CD14-positive monocyte (primary cell): Measurements from ENCODE around the gene CORO1A. TPM values are rescaled to one million over a fixed set of nuclear protein-coding genes. Genes with fewer than 3 reads are reported as not detected.

Source experiments
- polyA plus RNA-seq, 3 donors: library from polyadenylated mRNA; depleted of rRNA in 1 of 3; unstranded in 2 of 3; stranded (reverse) in 1 of 3; fragments of 300-500 nt in 2 of 3; fragments of >200 nt in 1 of 3; fragmentation: Illumina TruSeq in 2 of 3; gene quantifications; 1 replicate in 2 of 3; 2 replicates in 1 of 3; pipeline ENCODE4 v1.2.3, GENCODE V29; 2012 to 2021
- small RNA-seq: library from RNA; depleted of rRNA; stranded (forward); fragments of <200 nt; gene quantifications from one replicate; pipeline ENCODE3, GENCODE V24; 2012; ENCODE audit warnings: low read depth; ENCODE audit not compliant: insufficient read length

CORO1A gene
- polyA plus RNA-seq, 3 donors = 1,314 to 1,363 (median 1,346) TPM

Small RNA genes within 50 kb of the gene (small RNA-seq; reads per million reads assigned to genes)
- not detected for gene AC106782.4

Other genes with a start within 250 kb of the CORO1A start
- gene TMEM219, start 221.5 kb upstream of the CORO1A start, polyA plus RNA-seq = 100 to 1,000 TPM; 157 to 265 (median 227) TPM
- gene TAOK2, start 209.7 kb upstream of the CORO1A start, polyA plus RNA-seq = 10 to 100 TPM in 1 of 3 donors, 1 to 10 TPM in 2; 1.1 to 19.2 (median 2.3) TPM
- 1 to 10 TPM; 3.3 to 4.8 (median 3.7) TPM for gene HIRIP3, start 188.0 kb upstream of the CORO1A start, polyA plus RNA-seq
- gene INO80E, start 187.4 kb upstream of the CORO1A start, polyA plus RNA-seq = 10 to 100 TPM in 1 of 3 donors, 1 to 10 TPM in 2; 2.8 to 57.6 (median 3.5) TPM
- gene DOC2A, start 172.6 kb upstream of the CORO1A start, polyA plus RNA-seq = 1 to 10 TPM in 1 of 3 donors, under 1 TPM in 2; 0.23 to 3.7 (median 0.66) TPM
- gene C16orf92, start 160.4 kb upstream of the CORO1A start, polyA plus RNA-seq = not detected
- gene TLCD3B, start 152.3 kb upstream of the CORO1A start, polyA plus RNA-seq = not detected
- 1,000 to 10,000 TPM; 1,202 to 1,628 (median 1,429) TPM for gene ALDOA, start 117.8 kb upstream of the CORO1A start, polyA plus RNA-seq
- 100 to 1,000 TPM; 186 to 388 (median 279) TPM for gene PPP4C, start 107.6 kb upstream of the CORO1A start, polyA plus RNA-seq
- under 1 TPM; 0.10 to 0.65 (median 0.11) TPM for gene TBX6, start 91.7 kb upstream of the CORO1A start, polyA plus RNA-seq
- gene YPEL3, start 87.4 kb upstream of the CORO1A start, polyA plus RNA-seq = 100 to 1,000 TPM; 182 to 283 (median 235) TPM
- 1 to 10 TPM in 1 of 3 donors, not detected in 2; 9.6 TPM for gene GDPD3, start 70.1 kb upstream of the CORO1A start, polyA plus RNA-seq
- gene MAPK3, start 60.4 kb upstream of the CORO1A start, polyA plus RNA-seq = 10 to 100 TPM in 2 of 3 donors, 1 to 10 TPM in 1; 8.1 to 82.8 (median 10.2) TPM
- gene BOLA2B, start 10.1 kb downstream of the CORO1A start, polyA plus RNA-seq = 100 to 1,000 TPM; 105 to 170 (median 160) TPM
- gene SLX1A, start 10.3 kb downstream of the CORO1A start, polyA plus RNA-seq = 100 to 1,000 TPM in 2 of 3 donors, 10 to 100 TPM in 1; 43.1 to 163 (median 162) TPM
- gene SULT1A3, start 15.7 kb downstream of the CORO1A start, polyA plus RNA-seq = 10 to 100 TPM; 20.9 to 29.9 (median 28.3) TPM
- 10 to 100 TPM in 1 of 3 donors, not detected in 2; 15.4 TPM for gene NPIPB13, start 64.9 kb downstream of the CORO1A start, polyA plus RNA-seq
- gene CD2BP2, start 171.7 kb downstream of the CORO1A start, polyA plus RNA-seq = 10 to 100 TPM; 23.9 to 31.8 (median 31.0) TPM
- 10 to 100 TPM; 12.2 to 36.0 (median 13.8) TPM for gene TBC1D10B, start 186.9 kb downstream of the CORO1A start, polyA plus RNA-seq
- 1 to 10 TPM in 2 of 3 donors, not detected in 1; 1.6 to 1.9 TPM for gene MYL11, start 191.2 kb downstream of the CORO1A start, polyA plus RNA-seq
- gene SEPTIN1, start 199.0 kb downstream of the CORO1A start, polyA plus RNA-seq = under 1 TPM; 0.31 to 0.60 (median 0.49) TPM
- gene ZNF48, start 211.8 kb downstream of the CORO1A start, polyA plus RNA-seq = 1 to 10 TPM in 1 of 3 donors, under 1 TPM in 2; 0.67 to 1.4 (median 0.93) TPM
- under 1 TPM; 0.39 to 0.68 (median 0.51) TPM for gene ZNF771, start 224.0 kb downstream of the CORO1A start, polyA plus RNA-seq
- gene DCTPP1, start 246.4 kb downstream of the CORO1A start, polyA plus RNA-seq = 10 to 100 TPM; 10.5 to 45.5 (median 32.2) TPM